ENCODE data around the gene CTNND2. TPM values are rescaled to one million over a fixed set of nuclear protein-coding genes. Genes with fewer than 3 reads are reported as not detected.

The CTNND2 gene
- total and polyA plus RNA-seq, 4 donors = 0.05 to 0.50 (median 0.27) TPM

DNA sequence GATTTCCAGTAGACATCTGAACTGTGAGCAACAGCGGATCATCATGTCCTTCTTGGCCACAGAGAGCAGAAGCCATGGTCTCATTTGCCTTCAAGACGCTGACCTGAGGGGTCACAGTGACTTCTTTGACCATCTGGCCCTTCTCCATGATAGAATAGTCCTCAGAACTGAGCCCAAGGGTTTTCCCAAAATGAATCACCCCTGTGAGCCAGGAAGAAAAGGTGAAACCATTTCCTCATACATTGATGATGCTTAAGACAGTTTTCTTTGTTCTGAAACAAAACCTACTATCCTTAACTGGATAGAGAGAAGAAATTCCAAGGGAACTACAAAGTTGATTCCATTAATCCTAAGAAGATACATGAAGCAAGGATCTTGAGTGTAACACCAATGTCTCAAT, 503.9 kb downstream of the CTNND2 start (continued):
- TF ChIP-seq, protein P1, sequence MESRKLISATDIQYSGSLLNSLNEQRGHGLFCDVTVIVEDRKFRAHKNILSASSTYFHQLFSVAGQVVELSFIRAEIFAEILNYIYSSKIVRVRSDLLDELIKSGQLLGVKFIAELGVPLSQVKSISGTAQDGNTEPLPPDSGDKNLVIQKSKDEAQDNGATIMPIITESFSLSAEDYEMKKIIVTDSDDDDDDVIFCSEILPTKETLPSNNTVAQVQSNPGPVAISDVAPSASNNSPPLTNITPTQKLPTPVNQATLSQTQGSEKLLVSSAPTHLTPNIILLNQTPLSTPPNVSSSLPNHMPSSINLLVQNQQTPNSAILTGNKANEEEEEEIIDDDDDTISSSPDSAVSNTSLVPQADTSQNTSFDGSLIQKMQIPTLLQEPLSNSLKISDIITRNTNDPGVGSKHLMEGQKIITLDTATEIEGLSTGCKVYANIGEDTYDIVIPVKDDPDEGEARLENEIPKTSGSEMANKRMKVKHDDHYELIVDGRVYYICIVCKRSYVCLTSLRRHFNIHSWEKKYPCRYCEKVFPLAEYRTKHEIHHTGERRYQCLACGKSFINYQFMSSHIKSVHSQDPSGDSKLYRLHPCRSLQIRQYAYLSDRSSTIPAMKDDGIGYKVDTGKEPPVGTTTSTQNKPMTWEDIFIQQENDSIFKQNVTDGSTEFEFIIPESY (IDR thresholded peaks at IDR 0.05) = no peak
- no peak for TF ChIP-seq GABPA (IDR thresholded peaks at IDR 0.05 in 1 of 2, conservative IDR thresholded peaks at IDR 0.05 in 1 of 2)
- TF ChIP-seq HNF4G (IDR thresholded peaks at IDR 0.05) = no peak
- TF ChIP-seq, protein P2, sequence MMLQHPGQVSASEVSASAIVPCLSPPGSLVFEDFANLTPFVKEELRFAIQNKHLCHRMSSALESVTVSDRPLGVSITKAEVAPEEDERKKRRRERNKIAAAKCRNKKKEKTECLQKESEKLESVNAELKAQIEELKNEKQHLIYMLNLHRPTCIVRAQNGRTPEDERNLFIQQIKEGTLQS (IDR thresholded peaks at IDR 0.05) = no peak
- no peak for TF ChIP-seq NR2F2 (IDR thresholded peaks at IDR 0.05)
- TF ChIP-seq, protein P3, sequence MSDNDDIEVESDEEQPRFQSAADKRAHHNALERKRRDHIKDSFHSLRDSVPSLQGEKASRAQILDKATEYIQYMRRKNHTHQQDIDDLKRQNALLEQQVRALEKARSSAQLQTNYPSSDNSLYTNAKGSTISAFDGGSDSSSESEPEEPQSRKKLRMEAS (IDR thresholded peaks at IDR 0.05) = no peak
- no peak for TF ChIP-seq SP1 (IDR thresholded peaks at IDR 0.05)

DNA sequence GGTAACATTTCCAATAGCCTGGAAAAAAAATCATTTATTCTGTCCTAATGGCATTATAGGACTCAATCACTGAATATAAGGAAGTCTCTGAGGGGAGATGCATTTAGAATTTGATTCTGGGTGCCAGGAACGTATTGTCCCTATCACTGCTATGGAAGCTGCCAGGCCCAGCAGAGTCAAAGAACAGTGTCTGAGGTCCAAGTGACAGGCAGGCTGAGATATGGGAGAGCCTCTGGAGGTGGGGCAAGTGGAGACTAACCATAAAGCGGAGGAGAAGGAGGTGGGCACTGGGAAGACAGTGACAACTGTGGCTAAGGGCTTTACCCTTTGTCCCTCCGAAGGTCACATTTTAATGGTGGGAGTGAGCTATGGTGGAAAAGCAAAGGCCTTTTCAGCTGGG, 505.5 kb downstream of the CTNND2 start:
- TF ChIP-seq SP1 (IDR thresholded peaks at IDR 0.05) (no peak), GABPA (IDR thresholded peaks at IDR 0.05 in 1 of 2, conservative IDR thresholded peaks at IDR 0.05 in 1 of 2) (no peak), NR2F2 (IDR thresholded peaks at IDR 0.05) (no peak), JUND (IDR thresholded peaks at IDR 0.05) (no peak), EGR1 (IDR thresholded peaks at IDR 0.05; ENCODE audit: low read depth in 2 of 2) (no peak), TAF1 (conservative IDR thresholded peaks at IDR 0.05) (no peak), HNF4A (conservative IDR thresholded peaks at IDR 0.05) (no peak), FOXA1 (IDR thresholded peaks at IDR 0.05) (no peak), RAD21 (IDR thresholded peaks at IDR 0.05) (no peak), HNF4G (IDR thresholded peaks at IDR 0.05) (no peak), YY1 (IDR thresholded peaks at IDR 0.05) (no peak), FOXA2 (IDR thresholded peaks at IDR 0.05) (no peak), RXRA (IDR thresholded peaks at IDR 0.05) (no peak)
- TF ChIP-seq, protein P4, sequence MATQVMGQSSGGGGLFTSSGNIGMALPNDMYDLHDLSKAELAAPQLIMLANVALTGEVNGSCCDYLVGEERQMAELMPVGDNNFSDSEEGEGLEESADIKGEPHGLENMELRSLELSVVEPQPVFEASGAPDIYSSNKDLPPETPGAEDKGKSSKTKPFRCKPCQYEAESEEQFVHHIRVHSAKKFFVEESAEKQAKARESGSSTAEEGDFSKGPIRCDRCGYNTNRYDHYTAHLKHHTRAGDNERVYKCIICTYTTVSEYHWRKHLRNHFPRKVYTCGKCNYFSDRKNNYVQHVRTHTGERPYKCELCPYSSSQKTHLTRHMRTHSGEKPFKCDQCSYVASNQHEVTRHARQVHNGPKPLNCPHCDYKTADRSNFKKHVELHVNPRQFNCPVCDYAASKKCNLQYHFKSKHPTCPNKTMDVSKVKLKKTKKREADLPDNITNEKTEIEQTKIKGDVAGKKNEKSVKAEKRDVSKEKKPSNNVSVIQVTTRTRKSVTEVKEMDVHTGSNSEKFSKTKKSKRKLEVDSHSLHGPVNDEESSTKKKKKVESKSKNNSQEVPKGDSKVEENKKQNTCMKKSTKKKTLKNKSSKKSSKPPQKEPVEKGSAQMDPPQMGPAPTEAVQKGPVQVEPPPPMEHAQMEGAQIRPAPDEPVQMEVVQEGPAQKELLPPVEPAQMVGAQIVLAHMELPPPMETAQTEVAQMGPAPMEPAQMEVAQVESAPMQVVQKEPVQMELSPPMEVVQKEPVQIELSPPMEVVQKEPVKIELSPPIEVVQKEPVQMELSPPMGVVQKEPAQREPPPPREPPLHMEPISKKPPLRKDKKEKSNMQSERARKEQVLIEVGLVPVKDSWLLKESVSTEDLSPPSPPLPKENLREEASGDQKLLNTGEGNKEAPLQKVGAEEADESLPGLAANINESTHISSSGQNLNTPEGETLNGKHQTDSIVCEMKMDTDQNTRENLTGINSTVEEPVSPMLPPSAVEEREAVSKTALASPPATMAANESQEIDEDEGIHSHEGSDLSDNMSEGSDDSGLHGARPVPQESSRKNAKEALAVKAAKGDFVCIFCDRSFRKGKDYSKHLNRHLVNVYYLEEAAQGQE (IDR thresholded peaks at IDR 0.05) = no peak
- TF ChIP-seq, protein P2 (IDR thresholded peaks at IDR 0.05) = no peak
- TF ChIP-seq, protein P5, sequence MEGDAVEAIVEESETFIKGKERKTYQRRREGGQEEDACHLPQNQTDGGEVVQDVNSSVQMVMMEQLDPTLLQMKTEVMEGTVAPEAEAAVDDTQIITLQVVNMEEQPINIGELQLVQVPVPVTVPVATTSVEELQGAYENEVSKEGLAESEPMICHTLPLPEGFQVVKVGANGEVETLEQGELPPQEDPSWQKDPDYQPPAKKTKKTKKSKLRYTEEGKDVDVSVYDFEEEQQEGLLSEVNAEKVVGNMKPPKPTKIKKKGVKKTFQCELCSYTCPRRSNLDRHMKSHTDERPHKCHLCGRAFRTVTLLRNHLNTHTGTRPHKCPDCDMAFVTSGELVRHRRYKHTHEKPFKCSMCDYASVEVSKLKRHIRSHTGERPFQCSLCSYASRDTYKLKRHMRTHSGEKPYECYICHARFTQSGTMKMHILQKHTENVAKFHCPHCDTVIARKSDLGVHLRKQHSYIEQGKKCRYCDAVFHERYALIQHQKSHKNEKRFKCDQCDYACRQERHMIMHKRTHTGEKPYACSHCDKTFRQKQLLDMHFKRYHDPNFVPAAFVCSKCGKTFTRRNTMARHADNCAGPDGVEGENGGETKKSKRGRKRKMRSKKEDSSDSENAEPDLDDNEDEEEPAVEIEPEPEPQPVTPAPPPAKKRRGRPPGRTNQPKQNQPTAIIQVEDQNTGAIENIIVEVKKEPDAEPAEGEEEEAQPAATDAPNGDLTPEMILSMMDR (IDR thresholded peaks at IDR 0.05; ENCODE audit: low read depth, low read length, missing input control) = no peak
- TF ChIP-seq, protein P3 (IDR thresholded peaks at IDR 0.05) = no peak
- TF ChIP-seq, protein P1 (IDR thresholded peaks at IDR 0.05) = no peak
- no peaks in the 10 kb centered on the region for H3K9me3 ChIP-seq (ENCODE audit: control insufficient read depth in 4 of 4, low read length in 3 of 4)

More for the DNA sequence above, 505.5 kb downstream of the CTNND2 start:
- H3K4me1 ChIP-seq (ENCODE audit: control insufficient read depth in 4 of 4, insufficient read depth in 4 of 4, low read length in 3 of 4) = no peaks in the 10 kb centered on the region
- H3K4me3 ChIP-seq (ENCODE audit: low read depth in 1 of 3, low read length in 3 of 3) = no peak overlapping the region
- no peak overlapping the region for H3K9ac ChIP-seq (ENCODE audit: low read depth in 1 of 2, low read length in 2 of 2)
- DNase-seq (ENCODE audit: low spot score) = no peak
- no peak overlapping the region for H3K27ac ChIP-seq (ENCODE audit: low read depth in 1 of 2, low read length in 2 of 2)
- H3K36me3 ChIP-seq (ENCODE audit: control insufficient read depth in 4 of 4, insufficient read depth in 3 of 4, low read depth in 1 of 4, low read length in 3 of 4) = no peaks in the 10 kb centered on the region
- 86% methylated on average over 3 of the region's 3 CpGs for WGBS
- no peaks in the 10 kb centered on the region for H3K27me3 ChIP-seq (ENCODE audit: control insufficient read depth in 4 of 4, insufficient read depth in 4 of 4, low read length in 3 of 4)
